ENCODE measurements around the gene CREB3L4. TPM values are rescaled to one million over a fixed set of nuclear protein-coding genes. Genes with fewer than 3 reads are reported as not detected.
A peak's percentile ranks its signal among the peaks of the same experiment; 100 is the strongest.

The CREB3L4 gene
- total and polyA plus RNA-seq, 2 of the 13 experiments (the other 11 are each of a cell fraction or from before 2014, with no cell fraction given) = 9.9 to 18.7 TPM

GRCh38 chr1:153922076-153922971 is 45.4 kb upstream of the CREB3L4 start (continued):
- TF ChIP-seq ZBTB25 (CRISPR knock-in tag; IDR thresholded peaks at IDR 0.05) (0 out of 2 replicates have a peak, but pooled peaks have one; percentile 33), ZFY (CRISPR knock-in tag; IDR thresholded peaks at IDR 0.05) (peak; percentile 57; the same call in 1 of the 2 replicates), NFE2L2 (IDR thresholded peaks at IDR 0.05; ENCODE audit: low read length) (no peak), ZNF343 (CRISPR knock-in tag; IDR thresholded peaks at IDR 0.05) (no peak), ZNF574 (CRISPR knock-in tag; IDR thresholded peaks at IDR 0.05) (peak; percentile 60; the same call in 1 of the 2 replicates), PHF8 (CRISPR knock-in tag; IDR thresholded peaks at IDR 0.05) (peak; percentile 60; the same call in 1 of the 2 replicates), HOXA3 (CRISPR knock-in tag; IDR thresholded peaks at IDR 0.05) (0 out of 2 replicates have a peak, but pooled peaks have one; percentile 14), GTF2F1 (IDR thresholded peaks at IDR 0.05; ENCODE audit: low read length) (no peak), ZNF781 (CRISPR knock-in tag; IDR thresholded peaks at IDR 0.05; ENCODE audit: borderline replicate concordance, not compliant biosample characterization) (no peak), ARNTL (CRISPR knock-in tag; IDR thresholded peaks at IDR 0.05) (no peak), RXRB (CRISPR knock-in tag; IDR thresholded peaks at IDR 0.05; ENCODE audit: borderline replicate concordance) (no peak), NR1H2 (CRISPR knock-in tag; IDR thresholded peaks at IDR 0.05; ENCODE audit: borderline replicate concordance, low read depth) (no peak), PRPF4 (IDR thresholded peaks at IDR 0.05; ENCODE audit: low read depth, low read length, poor library complexity, severe bottlenecking) (peak; percentile 67), ZFP36L1 (CRISPR knock-in tag; IDR thresholded peaks at IDR 0.05) (no peak), KDM5A (IDR thresholded peaks at IDR 0.05; ENCODE audit: borderline replicate concordance, low read length) (peak; percentile 71; the same call in 1 of the 2 replicates), KMT2B (CRISPR knock-in tag; IDR thresholded peaks at IDR 0.05) (0 out of 2 replicates have a peak, but pooled peaks have one; percentile 19), MAX (IDR thresholded peaks at IDR 0.05) (peak; percentile 52; the same call in 1 of the 2 replicates), ZNF768 (CRISPR knock-in tag; IDR thresholded peaks at IDR 0.05) (peak; percentile 19; the same call in 1 of the 2 replicates), NONO (IDR thresholded peaks at IDR 0.05) (no peak), NONO (CRISPR knock-in tag; conservative IDR thresholded peaks at IDR 0.05) (0 out of 2 replicates have a peak, but pooled peaks have one; percentile 24)
- TF ChIP-seq, protein P1, sequence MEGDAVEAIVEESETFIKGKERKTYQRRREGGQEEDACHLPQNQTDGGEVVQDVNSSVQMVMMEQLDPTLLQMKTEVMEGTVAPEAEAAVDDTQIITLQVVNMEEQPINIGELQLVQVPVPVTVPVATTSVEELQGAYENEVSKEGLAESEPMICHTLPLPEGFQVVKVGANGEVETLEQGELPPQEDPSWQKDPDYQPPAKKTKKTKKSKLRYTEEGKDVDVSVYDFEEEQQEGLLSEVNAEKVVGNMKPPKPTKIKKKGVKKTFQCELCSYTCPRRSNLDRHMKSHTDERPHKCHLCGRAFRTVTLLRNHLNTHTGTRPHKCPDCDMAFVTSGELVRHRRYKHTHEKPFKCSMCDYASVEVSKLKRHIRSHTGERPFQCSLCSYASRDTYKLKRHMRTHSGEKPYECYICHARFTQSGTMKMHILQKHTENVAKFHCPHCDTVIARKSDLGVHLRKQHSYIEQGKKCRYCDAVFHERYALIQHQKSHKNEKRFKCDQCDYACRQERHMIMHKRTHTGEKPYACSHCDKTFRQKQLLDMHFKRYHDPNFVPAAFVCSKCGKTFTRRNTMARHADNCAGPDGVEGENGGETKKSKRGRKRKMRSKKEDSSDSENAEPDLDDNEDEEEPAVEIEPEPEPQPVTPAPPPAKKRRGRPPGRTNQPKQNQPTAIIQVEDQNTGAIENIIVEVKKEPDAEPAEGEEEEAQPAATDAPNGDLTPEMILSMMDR (CRISPR knock-in tag; IDR thresholded peaks at IDR 0.05) = peak; percentile 52
- TF ChIP-seq, protein P2, sequence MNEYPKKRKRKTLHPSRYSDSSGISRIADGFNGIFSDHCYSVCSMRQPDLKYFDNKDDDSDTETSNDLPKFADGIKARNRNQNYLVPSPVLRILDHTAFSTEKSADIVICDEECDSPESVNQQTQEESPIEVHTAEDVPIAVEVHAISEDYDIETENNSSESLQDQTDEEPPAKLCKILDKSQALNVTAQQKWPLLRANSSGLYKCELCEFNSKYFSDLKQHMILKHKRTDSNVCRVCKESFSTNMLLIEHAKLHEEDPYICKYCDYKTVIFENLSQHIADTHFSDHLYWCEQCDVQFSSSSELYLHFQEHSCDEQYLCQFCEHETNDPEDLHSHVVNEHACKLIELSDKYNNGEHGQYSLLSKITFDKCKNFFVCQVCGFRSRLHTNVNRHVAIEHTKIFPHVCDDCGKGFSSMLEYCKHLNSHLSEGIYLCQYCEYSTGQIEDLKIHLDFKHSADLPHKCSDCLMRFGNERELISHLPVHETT (CRISPR knock-in tag; conservative IDR thresholded peaks at IDR 0.05) = 0 out of 2 replicates have a peak, but pooled peaks have one; percentile 24

Data from HepG2 (cell line).